Loucy (cell line): ENCODE results near the gene OXA1L.

Source experiments
- H2AFZ ChIP-seq: fragments of 200-600 bp; sonication (generic); 2 replicates; pipeline ENCODE4 v1.6.0; 2016; ENCODE audit warnings: antibody characterized with exemption, mild to moderate bottlenecking, low read length, moderate library complexity
- H3F3A ChIP-seq: fragments of 200-600 bp; 2 replicates; pipeline ENCODE4 v1.6.0; 2016; ENCODE audit warnings: antibody characterized with exemption, low read depth, mild to moderate bottlenecking
- H3K27me3 ChIP-seq: fragments of 200-600 bp; sonication (generic); 2 replicates; pipeline ENCODE4 v1.6.1; 2014; ENCODE audit warnings: low read length, mild to moderate bottlenecking; ENCODE audit not compliant: insufficient read depth, poor library complexity, severe bottlenecking
- H3K36me3 ChIP-seq: fragments of 200-600 bp; sonication (generic); 2 replicates; pipeline ENCODE4 v1.6.1; 2016; ENCODE audit warnings: low read length; ENCODE audit not compliant: insufficient read depth
- H3K4me1 ChIP-seq: fragments of 200-600 bp; sonication (generic); 2 replicates; pipeline ENCODE4 v1.5.1; 2014; ENCODE audit warnings: low read length, mild to moderate bottlenecking; ENCODE audit not compliant: insufficient read depth, poor library complexity, severe bottlenecking
- H3K4me2 ChIP-seq: fragments of 200-600 bp; sonication (generic); 2 replicates; pipeline ENCODE4 v1.6.0; 2014; ENCODE audit warnings: antibody characterized with exemption, low read length, low read depth, mild to moderate bottlenecking; ENCODE audit not compliant: poor library complexity, severe bottlenecking
- H3K4me3 ChIP-seq: fragments of 200-600 bp; sonication (generic); 2 replicates; pipeline ENCODE4 v1.5.1; 2014; ENCODE audit warnings: low read length, mild to moderate bottlenecking, mixed read lengths; ENCODE audit not compliant: poor library complexity, severe bottlenecking
- H3K79me2 ChIP-seq: fragments of 200-600 bp; sonication (generic); 2 replicates; pipeline ENCODE4 v1.6.1; 2014; ENCODE audit warnings: low read length; ENCODE audit not compliant: insufficient read depth
- H3K9ac ChIP-seq: fragments of 200-600 bp; sonication (generic); 2 replicates; pipeline ENCODE4 v1.6.0; 2014; ENCODE audit warnings: mild to moderate bottlenecking, low read depth, low read length, moderate library complexity; ENCODE audit not compliant: poor library complexity, severe bottlenecking
- H3K9me2 ChIP-seq: fragments of 200-600 bp; sonication (generic); replicated peaks from 2 replicates; pipeline ENCODE4 v1.6.1; 2016; ENCODE audit warnings: low read depth, low read length, mixed read lengths
- H3K9me3 ChIP-seq: fragments of 200-600 bp; sonication (generic); 2 replicates; pipeline ENCODE4 v1.6.1; 2014; ENCODE audit warnings: mild to moderate bottlenecking, antibody characterized with exemption, low read length, low read depth; ENCODE audit not compliant: insufficient read depth
- H4K20me1 ChIP-seq: fragments of 200-600 bp; sonication (generic); 2 replicates; pipeline ENCODE4 v1.6.0; 2014; ENCODE audit warnings: antibody characterized with exemption, low read length, mild to moderate bottlenecking; ENCODE audit not compliant: insufficient read depth, poor library complexity, severe bottlenecking
- CTCF ChIP-seq: fragments of 200-600 bp; sonication (generic); conservative IDR thresholded peaks from 2 replicates; pipeline ENCODE4 v1.5.1; 2014; ENCODE audit warnings: mild to moderate bottlenecking, antibody characterized with exemption, low read length
- EZH2phosphoT487 ChIP-seq: fragments of 200-600 bp; IDR thresholded peaks from 2 replicates; pipeline ENCODE4 v1.6.1; 2018; ENCODE audit warnings: antibody characterized with exemption, mild to moderate bottlenecking, moderate library complexity, borderline replicate concordance

OXA1L gene

GRCh38 chr14:22797017-22797917 is 30.8 kb downstream of the OXA1L start:
- Histone ChIP-seq H4K20me1 (no peaks in the 10 kb centered on the region), H3K9ac (no peak overlapping the region), H3K4me3 (no peak overlapping the region), H3K4me2 (no peak overlapping the region), H3K9me2 (no peaks in the 10 kb centered on the region), H2AFZ (no peak overlapping the region), H3K27me3 (peaks cover 13% of the 10 kb centered on the region), H3F3A (no peaks in the 10 kb centered on the region), H3K79me2 (no peaks in the 10 kb centered on the region), H3K9me3 (no peaks in the 10 kb centered on the region), H3K36me3 (no peaks in the 10 kb centered on the region), H3K4me1 (no peaks in the 10 kb centered on the region)
- TF ChIP-seq EZH2phosphoT487, result no peak
- TF ChIP-seq CTCF, result no peak

- no peaks in the 10 kb centered on the region for H3K9me2 ChIP-seq
- no peak overlapping the region for H2AFZ ChIP-seq
- H3K36me3 ChIP-seq, result no peaks in the 10 kb centered on the region
- H3F3A ChIP-seq, result no peaks in the 10 kb centered on the region
- H3K4me3 ChIP-seq, result no peak overlapping the region
- H3K9me3 ChIP-seq, result no peaks in the 10 kb centered on the region
- H3K79me2 ChIP-seq, result no peaks in the 10 kb centered on the region
- no peak for TF ChIP-seq CTCF
- TF ChIP-seq EZH2phosphoT487, result no peak
- H3K4me1 ChIP-seq, result no peaks in the 10 kb centered on the region
- peaks cover 13% of the 10 kb centered on the region for H3K27me3 ChIP-seq
- no peaks in the 10 kb centered on the region for H4K20me1 ChIP-seq
- no peak overlapping the region for H3K9ac ChIP-seq
- no peak overlapping the region for H3K4me2 ChIP-seq
These were observed 32.0 kb downstream of the OXA1L start for GRCh38 chr14:22798528-22798927.

GRCh38 chr14:22800346-22800745 is 33.9 kb downstream of the OXA1L start:
- no peak for TF ChIP-seq EZH2phosphoT487
- no peak for TF ChIP-seq CTCF
- Histone ChIP-seq H3K27me3 (peaks cover 13% of the 10 kb centered on the region), H4K20me1 (no peaks in the 10 kb centered on the region), H3K79me2 (no peaks in the 10 kb centered on the region), H3F3A (no peaks in the 10 kb centered on the region), H3K9ac (no peak overlapping the region), H3K4me1 (no peaks in the 10 kb centered on the region), H3K4me3 (no peak overlapping the region), H3K4me2 (no peak overlapping the region), H2AFZ (no peak overlapping the region), H3K9me3 (no peaks in the 10 kb centered on the region), H3K9me2 (no peaks in the 10 kb centered on the region), H3K36me3 (no peaks in the 10 kb centered on the region)
